K562 (cell line): ENCODE measurements around the gene FOXJ3. TPM values are rescaled to one million over a fixed set of nuclear protein-coding genes. Genes with fewer than 3 reads are reported as not detected.

Experiments
- CBX3 ChIP-seq, 2 experiments: IDR thresholded peaks; 1 replicate in 1 of 2; 2 replicates in 1 of 2; pipeline ENCODE4 v1.6.1; 2012; ENCODE audit warnings: inconsistent platforms in 2 of 2, low read length in 2 of 2, borderline replicate concordance in 1 of 2, control low read depth in 1 of 2
- JUNB ChIP-seq: fragments of 450-650 bp; formaldehyde crosslinking; conservative IDR thresholded peaks from 2 replicates; pipeline ENCODE4 v1.4.0; 2020; ENCODE audit warnings: mild to moderate bottlenecking
- KLF1 ChIP-seq: fragments of 450-650 bp; IDR thresholded peaks from 2 replicates; pipeline ENCODE4 v1.6.1; 2016; ENCODE audit warnings: missing genetic modification characterization, missing compliant biosample characterization
- PTRF ChIP-seq: fragments of 450-650 bp; IDR thresholded peaks from 2 replicates; pipeline ENCODE4 v1.6.1; 2016; ENCODE audit warnings: mild to moderate bottlenecking, missing genetic modification characterization, missing compliant biosample characterization
- PTTG1 ChIP-seq: fragments of 450-650 bp; IDR thresholded peaks from 2 replicates; pipeline ENCODE4 v1.6.1; 2016; ENCODE audit warnings: low read depth, mild to moderate bottlenecking, missing genetic modification characterization, missing compliant biosample characterization
- ZNF830 ChIP-seq: fragments of 250-450 bp; sonication (Bioruptor Pico); IDR thresholded peaks from 2 replicates; pipeline ENCODE4 v1.5.0; 2021; ENCODE audit warnings: mild to moderate bottlenecking
- polyA plus RNA-seq, 8 experiments: library from polyadenylated mRNA; depleted of rRNA in 4 of 8; stranded (reverse) in 5 of 8; unstranded in 3 of 8; fragments of >200 nt; fragmentation: Nextera tagmentation in 2 of 8; fragmentation: Illumina TruSeq in 1 of 8; extraction: Ambion mirVana in 2 of 8; extraction: Trizol in 1 of 8; gene quantifications; 2 replicates each; pipeline versions ENCODE4 v1.2.1 to v1.2.3, GENCODE V29; 2011 to 2014; ENCODE audit warnings: inconsistent platforms in 1 of 8, missing spikeins in 1 of 8
- total RNA-seq, 7 experiments: library from RNA; depleted of rRNA in 6 of 7; stranded (reverse); fragments of >200 nt in 6 of 7; fragmentation: Illumina TruSeq in 2 of 7; extraction: Trizol in 2 of 7; gene quantifications; 2 replicates each; pipeline versions ENCODE4 v1.2.1 to v1.2.3, GENCODE V29; 2011 to 2021; ENCODE audit warnings: low replicate concordance in 1 of 7
- TF ChIP-seq, protein P1 (sequence below): IDR thresholded peaks from 3 replicates; pipeline ENCODE4 v1.6.1; 2011; ENCODE audit warnings: borderline replicate concordance, mild to moderate bottlenecking, moderate library complexity; ENCODE audit not compliant: insufficient read length; ENCODE audit errors: extremely low read depth
- TF ChIP-seq, protein P2 (sequence below): fragments of 250-450 bp; sonication (Bioruptor Pico); IDR thresholded peaks from 2 replicates; pipeline ENCODE4 v1.4.0; 2020

FOXJ3 gene
- total and polyA plus RNA-seq, 9 of the 15 experiments (the other 6 are each of a cell fraction or from before 2014, with no cell fraction given), result 8.7 to 35.3 (median 23.4) TPM

DNA sequence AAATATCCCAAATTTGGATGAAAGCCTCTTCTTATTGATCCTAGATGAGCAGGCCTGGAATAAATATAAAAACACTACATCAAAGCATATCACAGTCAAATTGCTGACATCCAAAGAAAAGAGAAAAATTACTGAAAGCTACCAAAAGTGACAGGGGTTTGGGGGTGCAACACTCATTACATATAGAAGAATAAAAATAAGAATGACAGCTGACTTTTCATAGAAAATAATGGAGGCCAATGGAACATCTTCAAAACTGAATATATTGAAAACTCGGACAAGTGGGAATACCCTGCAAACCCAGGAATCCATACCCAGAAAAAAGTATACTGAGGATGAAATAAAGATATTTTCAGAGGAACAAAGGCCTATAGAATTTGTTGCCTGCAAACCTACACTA lies 84.0 kb downstream of the FOXJ3 start (continued):
- TF ChIP-seq, protein P1, sequence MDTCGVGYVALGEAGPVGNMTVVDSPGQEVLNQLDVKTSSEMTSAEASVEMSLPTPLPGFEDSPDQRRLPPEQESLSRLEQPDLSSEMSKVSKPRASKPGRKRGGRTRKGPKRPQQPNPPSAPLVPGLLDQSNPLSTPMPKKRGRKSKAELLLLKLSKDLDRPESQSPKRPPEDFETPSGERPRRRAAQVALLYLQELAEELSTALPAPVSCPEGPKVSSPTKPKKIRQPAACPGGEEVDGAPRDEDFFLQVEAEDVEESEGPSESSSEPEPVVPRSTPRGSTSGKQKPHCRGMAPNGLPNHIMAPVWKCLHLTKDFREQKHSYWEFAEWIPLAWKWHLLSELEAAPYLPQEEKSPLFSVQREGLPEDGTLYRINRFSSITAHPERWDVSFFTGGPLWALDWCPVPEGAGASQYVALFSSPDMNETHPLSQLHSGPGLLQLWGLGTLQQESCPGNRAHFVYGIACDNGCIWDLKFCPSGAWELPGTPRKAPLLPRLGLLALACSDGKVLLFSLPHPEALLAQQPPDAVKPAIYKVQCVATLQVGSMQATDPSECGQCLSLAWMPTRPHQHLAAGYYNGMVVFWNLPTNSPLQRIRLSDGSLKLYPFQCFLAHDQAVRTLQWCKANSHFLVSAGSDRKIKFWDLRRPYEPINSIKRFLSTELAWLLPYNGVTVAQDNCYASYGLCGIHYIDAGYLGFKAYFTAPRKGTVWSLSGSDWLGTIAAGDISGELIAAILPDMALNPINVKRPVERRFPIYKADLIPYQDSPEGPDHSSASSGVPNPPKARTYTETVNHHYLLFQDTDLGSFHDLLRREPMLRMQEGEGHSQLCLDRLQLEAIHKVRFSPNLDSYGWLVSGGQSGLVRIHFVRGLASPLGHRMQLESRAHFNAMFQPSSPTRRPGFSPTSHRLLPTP, result no peak
- TF ChIP-seq ZNF830 (CRISPR knock-in tag) (no peak), CBX3 (IDR thresholded peaks at IDR 0.05; ENCODE audit: borderline replicate concordance in 1 of 2, low read length in 2 of 2) (0 out of 3 replicates have a peak, but pooled peaks of 1 of the 2 experiments have one; percentile 62), JUNB (no peak), PTTG1 (tag) (no peak), KLF1 (tag) (no peak), PTRF (tag) (no peak)
- TF ChIP-seq, protein P2, sequence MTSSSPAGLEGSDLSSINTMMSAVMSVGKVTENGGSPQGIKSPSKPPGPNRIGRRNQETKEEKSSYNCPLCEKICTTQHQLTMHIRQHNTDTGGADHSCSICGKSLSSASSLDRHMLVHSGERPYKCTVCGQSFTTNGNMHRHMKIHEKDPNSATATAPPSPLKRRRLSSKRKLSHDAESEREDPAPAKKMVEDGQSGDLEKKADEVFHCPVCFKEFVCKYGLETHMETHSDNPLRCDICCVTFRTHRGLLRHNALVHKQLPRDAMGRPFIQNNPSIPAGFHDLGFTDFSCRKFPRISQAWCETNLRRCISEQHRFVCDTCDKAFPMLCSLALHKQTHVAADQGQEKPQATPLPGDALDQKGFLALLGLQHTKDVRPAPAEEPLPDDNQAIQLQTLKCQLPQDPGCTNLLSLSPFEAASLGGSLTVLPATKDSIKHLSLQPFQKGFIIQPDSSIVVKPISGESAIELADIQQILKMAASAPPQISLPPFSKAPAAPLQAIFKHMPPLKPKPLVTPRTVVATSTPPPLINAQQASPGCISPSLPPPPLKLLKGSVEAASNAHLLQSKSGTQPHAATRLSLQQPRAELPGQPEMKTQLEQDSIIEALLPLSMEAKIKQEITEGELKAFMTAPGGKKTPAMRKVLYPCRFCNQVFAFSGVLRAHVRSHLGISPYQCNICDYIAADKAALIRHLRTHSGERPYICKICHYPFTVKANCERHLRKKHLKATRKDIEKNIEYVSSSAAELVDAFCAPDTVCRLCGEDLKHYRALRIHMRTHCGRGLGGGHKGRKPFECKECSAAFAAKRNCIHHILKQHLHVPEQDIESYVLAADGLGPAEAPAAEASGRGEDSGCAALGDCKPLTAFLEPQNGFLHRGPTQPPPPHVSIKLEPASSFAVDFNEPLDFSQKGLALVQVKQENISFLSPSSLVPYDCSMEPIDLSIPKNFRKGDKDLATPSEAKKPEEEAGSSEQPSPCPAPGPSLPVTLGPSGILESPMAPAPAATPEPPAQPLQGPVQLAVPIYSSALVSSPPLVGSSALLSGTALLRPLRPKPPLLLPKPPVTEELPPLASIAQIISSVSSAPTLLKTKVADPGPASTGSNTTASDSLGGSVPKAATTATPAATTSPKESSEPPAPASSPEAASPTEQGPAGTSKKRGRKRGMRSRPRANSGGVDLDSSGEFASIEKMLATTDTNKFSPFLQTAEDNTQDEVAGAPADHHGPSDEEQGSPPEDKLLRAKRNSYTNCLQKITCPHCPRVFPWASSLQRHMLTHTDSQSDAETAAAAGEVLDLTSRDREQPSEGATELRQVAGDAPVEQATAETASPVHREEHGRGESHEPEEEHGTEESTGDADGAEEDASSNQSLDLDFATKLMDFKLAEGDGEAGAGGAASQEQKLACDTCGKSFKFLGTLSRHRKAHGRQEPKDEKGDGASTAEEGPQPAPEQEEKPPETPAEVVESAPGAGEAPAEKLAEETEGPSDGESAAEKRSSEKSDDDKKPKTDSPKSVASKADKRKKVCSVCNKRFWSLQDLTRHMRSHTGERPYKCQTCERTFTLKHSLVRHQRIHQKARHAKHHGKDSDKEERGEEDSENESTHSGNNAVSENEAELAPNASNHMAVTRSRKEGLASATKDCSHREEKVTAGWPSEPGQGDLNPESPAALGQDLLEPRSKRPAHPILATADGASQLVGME (CRISPR knock-in tag), result no peak
